WI38 (cell line): ENCODE data around the gene GRIN3B.

Experiments
- H3K4me3 ChIP-seq: 2 replicates; pipeline ENCODE4 v1.5.1; 2011; ENCODE audit warnings: low read depth, mild to moderate bottlenecking, control low read depth, low read length
- CTCF ChIP-seq: IDR thresholded peaks from 2 replicates; pipeline ENCODE4 v1.5.1; 2012; ENCODE audit warnings: low read depth, mild to moderate bottlenecking, control low read depth, low read length

Gene GRIN3B

DNA sequence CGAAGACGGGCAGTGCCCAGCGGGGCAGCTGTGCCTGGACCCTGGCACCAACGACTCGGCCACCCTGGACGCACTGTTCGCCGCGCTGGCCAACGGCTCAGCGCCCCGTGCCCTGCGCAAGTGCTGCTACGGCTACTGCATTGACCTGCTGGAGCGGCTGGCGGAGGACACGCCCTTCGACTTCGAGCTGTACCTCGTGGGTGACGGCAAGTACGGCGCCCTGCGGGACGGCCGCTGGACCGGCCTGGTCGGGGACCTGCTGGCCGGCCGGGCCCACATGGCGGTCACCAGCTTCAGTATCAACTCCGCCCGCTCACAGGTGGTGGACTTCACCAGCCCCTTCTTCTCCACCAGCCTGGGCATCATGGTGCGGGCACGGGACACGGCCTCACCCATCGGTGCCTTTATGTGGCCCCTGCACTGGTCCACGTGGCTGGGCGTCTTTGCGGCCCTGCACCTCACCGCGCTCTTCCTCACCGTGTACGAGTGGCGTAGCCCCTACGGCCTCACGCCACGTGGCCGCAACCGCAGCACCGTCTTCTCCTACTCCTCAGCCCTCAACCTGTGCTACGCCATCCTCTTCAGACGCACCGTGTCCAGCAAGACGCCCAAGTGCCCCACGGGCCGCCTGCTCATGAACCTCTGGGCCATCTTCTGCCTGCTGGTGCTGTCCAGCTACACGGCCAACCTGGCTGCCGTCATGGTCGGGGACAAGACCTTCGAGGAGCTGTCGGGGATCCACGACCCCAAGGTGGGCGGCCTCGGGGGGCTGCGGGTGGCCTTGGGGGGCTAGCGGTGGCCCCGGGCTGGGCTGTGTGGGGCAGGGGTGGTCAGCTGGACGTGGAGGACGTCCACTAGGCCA is 4.8 kb downstream of the GRIN3B start:
- TF ChIP-seq CTCF = no peak
- H3K4me3 ChIP-seq = no peak overlapping the region

- no peak for TF ChIP-seq CTCF
- no peak overlapping the region for H3K4me3 ChIP-seq
Measured at GRCh38 chr19:1006711-1007398, 6.6 kb downstream of the GRIN3B start.

- TF ChIP-seq CTCF = no peak
- H3K4me3 ChIP-seq = no peak overlapping the region
Measured at GRCh38 chr19:1007399-1008251, 7.4 kb downstream of the GRIN3B start.

DNA sequence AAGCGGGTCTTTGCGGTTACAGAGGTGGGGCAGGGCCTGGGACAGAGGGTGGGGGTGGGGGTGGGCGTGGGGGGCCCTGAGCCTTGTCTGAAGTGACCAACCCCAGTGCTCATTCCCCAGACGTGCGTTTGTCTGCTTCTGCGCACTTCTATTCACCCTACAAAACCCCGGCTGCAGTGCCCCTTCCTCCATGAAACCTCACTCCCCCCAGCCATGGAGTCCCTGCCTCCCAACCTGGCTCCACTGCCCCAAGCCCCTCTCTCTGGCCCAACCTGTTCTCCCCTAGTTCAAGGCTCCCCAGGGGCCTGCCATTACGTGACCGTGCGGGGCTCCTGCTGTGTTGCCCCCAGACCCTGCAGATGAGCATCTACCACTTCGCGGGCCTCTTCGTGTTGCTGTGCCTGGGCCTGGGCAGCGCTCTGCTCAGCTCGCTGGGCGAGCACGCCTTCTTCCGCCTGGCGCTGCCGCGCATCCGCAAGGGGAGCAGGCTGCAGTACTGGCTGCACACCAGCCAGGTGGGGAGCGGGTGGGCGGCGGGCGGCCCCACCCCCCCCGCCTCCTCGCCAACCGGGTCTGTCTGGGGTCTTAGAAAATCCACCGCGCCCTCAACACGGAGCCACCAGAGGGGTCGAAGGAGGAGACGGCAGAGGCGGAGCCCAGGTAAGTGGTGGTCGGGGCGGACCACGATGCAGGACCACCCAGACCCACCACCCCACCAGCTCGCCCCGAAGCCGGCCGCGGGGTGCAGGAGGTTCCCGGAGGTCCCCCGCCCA is 8.2 kb downstream of the GRIN3B start:
- TF ChIP-seq CTCF = no peak
- peak overlapping the region; percentile 39 for H3K4me3 ChIP-seq

- H3K4me3 ChIP-seq = peak overlapping the region; percentile 39
- no peak for TF ChIP-seq CTCF
Measured at GRCh38 chr19:1009041-1009980, 9.1 kb downstream of the GRIN3B start.

GRCh38 chr19:1009981-1010538 is 9.8 kb downstream of the GRIN3B start:
- no peak overlapping the region for H3K4me3 ChIP-seq
- no peak for TF ChIP-seq CTCF
